Retinal pigment epithelial cell (primary cell): Measurements from ENCODE around the gene CCK.

ENCODE experiments used
- DNase-seq: peaks from one replicate; pipeline ENCODE4 v3.0.0-alpha.2; 2010; ENCODE audit warnings: low read depth
- H3K4me3 ChIP-seq: 2 replicates; pipeline ENCODE4 v1.5.1; 2011; ENCODE audit warnings: mild to moderate bottlenecking, low read length, control low read depth, moderate library complexity
- TF ChIP-seq, protein P1 (sequence below): conservative IDR thresholded peaks from 2 replicates; pipeline ENCODE4 v1.5.1; 2011; ENCODE audit warnings: low read depth, low read length, control low read depth, inconsistent platforms

CCK gene

GRCh38 chr3:42235532-42235931, 30.5 kb downstream of the CCK start:
- TF ChIP-seq, protein P1, sequence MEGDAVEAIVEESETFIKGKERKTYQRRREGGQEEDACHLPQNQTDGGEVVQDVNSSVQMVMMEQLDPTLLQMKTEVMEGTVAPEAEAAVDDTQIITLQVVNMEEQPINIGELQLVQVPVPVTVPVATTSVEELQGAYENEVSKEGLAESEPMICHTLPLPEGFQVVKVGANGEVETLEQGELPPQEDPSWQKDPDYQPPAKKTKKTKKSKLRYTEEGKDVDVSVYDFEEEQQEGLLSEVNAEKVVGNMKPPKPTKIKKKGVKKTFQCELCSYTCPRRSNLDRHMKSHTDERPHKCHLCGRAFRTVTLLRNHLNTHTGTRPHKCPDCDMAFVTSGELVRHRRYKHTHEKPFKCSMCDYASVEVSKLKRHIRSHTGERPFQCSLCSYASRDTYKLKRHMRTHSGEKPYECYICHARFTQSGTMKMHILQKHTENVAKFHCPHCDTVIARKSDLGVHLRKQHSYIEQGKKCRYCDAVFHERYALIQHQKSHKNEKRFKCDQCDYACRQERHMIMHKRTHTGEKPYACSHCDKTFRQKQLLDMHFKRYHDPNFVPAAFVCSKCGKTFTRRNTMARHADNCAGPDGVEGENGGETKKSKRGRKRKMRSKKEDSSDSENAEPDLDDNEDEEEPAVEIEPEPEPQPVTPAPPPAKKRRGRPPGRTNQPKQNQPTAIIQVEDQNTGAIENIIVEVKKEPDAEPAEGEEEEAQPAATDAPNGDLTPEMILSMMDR = no peak
- DNase-seq = no peak
- H3K4me3 ChIP-seq = no peak overlapping the region

DNA sequence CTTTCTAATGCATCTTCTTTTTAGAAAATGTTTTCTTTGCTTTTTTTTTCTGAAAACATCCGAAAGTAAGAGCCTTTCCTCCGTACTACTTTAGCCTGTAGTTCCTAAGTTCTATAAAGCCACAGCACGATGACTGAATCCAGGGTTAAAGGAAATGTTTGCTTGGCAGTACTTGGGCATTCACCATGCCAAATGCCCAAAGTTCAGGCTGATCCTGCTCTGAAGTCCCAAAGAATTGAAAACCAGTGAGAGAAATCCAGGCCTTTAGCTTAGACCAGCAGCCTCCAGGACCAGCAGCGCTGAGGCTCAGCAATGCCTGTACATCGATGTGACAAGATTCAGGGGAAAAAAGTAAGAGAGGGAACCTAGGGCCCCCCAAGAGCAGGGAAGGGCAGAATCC, 35.1 kb downstream of the CCK start:
- TF ChIP-seq, protein P1 = no peak
- H3K4me3 ChIP-seq = no peak overlapping the region
- no peak for DNase-seq

GRCh38 chr3:42229942-42230688, 35.9 kb downstream of the CCK start:
- TF ChIP-seq, protein P1 = peak; percentile 68
- H3K4me3 ChIP-seq = peak overlapping the region; percentile 10
- peak; percentile 19 for DNase-seq

DNA sequence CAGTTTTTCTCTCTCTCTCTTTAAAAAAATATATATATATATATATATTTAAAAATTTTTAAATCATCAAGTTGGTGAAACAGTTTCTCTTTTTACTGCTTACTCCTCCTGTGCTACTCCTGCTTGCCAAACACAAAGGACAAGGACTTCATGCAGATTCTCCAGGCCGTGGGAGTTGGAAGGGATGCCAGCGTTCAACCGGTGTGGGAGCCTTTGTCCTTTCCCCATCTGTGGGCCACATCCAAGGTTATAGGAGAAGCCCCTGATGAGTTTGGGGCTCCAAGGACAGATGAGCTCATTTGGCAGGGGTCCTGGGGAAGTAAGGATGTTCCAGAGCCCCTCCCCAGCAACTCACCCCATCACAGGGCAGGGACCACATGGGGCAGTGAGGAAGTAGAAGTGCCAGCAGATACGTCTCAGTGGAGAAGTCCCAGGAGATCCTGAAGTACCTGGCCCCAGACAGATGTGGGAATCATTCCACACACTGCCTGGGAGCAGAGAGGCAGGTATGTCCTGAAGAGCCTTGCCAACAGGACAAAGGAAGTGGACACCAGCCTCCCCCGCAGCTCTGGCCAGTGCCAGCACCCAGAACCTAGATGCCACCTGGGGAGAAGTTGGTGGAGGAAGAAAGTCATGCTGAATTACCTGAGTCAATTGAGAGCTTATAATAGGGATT, 36.6 kb downstream of the CCK start:
- TF ChIP-seq, protein P1 = no peak
- H3K4me3 ChIP-seq = no peak overlapping the region
- DNase-seq = no peak

- no peak overlapping the region for H3K4me3 ChIP-seq
- TF ChIP-seq, protein P1 = peak; percentile 15
- DNase-seq = no peak
These were observed 37.2 kb downstream of the CCK start for GRCh38 chr3:42228796-42229195.

- H3K4me3 ChIP-seq = no peak overlapping the region
- TF ChIP-seq, protein P1 = no peak
- DNase-seq = no peak
These were observed 39.2 kb downstream of the CCK start for GRCh38 chr3:42226470-42227425.
